ENCODE data around the gene NRXN3.

Gene NRXN3

DNA sequence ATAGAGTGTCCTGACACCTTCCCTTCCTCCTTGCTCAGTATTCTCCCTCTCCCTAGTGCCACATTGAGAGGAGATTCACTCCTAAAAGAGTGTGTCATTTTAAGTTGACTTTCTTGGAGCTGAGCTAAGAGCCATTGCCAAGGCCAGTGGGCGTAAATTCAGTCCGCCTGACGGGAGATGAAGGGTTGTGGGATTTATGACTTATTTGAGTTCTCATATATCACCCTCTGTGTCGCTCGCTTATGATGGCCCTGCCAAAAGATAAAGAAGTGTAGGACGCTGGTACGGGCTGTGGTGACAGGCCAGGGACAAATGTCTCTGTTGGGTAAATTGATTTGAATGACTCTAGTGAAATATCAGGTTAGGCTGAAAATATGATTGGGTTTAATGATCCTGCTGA, 867.4 kb downstream of the NRXN3 start:
- no peak for DNase-seq

DNA sequence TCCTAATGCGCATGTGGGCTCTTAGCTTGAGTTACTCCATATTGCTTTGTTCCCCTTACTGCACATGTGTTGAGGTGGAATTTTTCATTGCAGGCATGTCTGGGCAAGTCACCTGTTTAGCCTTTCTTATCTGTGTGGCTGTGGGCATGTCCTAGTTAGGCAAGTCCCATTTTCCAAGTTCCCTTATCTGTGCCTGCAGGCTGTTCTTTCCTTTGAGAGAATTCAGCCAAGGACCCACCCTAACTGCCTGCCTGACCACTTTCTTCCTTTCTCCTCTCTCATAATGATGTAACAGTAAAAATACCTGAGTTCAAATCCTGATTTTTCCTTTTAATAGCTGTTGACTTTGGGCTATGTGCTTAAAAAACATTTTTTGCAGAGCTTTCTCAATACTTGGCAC, 870.6 kb downstream of the NRXN3 start:
- no peak for DNase-seq

- DNase-seq = no peak
These were observed 873.2 kb downstream of the NRXN3 start for GRCh38 chr14:79043194-79043889.

- no peak for DNase-seq
These were observed 874.9 kb downstream of the NRXN3 start for GRCh38 chr14:79044894-79045624.

DNA sequence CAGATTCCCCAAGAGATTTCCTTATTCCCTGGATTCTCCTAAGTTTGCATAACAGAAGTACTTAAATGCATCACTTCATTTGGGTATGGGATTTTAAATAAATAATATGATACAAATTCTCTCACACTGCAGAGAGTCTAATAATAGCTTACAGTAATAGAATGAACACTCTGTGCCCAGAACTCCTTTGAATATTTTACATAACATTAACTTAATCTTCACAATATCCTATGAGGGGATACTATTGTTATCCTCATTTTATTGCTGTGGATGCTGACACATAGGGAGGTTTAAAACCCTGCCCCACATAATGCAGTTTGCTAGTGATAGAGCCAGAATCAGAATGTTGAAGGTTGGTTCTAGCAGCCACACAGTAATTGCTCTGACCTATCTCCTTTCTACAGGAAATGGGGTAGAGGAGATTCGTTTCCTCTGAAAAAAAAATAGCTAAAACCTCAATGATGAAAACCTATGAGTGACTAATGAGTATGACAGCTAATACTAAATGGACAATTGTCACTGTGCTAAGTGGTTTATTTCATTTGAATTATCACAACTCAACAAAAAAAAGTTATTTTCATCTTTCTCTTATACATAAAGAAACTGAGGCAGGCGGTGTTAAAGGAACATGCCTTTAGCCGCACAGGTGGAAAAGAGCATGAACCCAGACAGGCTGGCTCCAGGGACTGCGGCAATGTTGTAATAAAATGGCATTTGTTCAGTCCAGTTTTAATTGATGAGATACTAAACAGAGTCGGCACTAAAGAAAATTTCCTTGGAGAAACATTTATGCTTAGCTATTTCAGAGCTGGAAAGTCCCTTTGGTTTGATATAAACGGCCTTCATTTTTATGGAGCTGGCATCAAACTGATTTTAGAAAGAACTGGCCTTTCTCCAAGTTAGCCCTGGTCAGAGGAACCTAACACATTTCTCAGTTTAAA, 880.9 kb downstream of the NRXN3 start:
- DNase-seq = no peak

- no peak for DNase-seq
These were observed 881.6 kb downstream of the NRXN3 start for GRCh38 chr14:79051742-79052141.

DNA sequence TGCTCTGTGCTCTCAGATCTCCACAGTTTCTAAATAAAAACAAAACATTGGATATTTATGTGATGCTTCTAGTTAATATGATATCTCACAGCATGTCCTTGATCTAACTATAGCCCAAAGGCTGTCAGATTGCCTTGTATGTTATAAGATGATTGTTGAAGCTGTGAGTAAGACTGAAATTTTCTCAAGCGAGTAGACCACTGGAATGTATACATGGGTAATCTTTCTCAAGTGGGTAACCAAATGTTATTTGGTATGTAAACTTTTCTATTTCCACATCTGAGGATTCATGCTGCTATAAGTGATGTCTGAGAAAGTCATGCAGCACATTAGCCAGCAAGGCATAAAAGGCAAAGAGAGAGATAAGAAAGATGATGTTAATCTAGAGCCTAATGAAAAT, 886.7 kb downstream of the NRXN3 start:
- no peak for DNase-seq

- no peak for DNase-seq
These were observed 887.2 kb downstream of the NRXN3 start for GRCh38 chr14:79057333-79057732.

- no peak for DNase-seq
These were observed 892.1 kb downstream of the NRXN3 start for GRCh38 chr14:79062226-79062625.

DNA sequence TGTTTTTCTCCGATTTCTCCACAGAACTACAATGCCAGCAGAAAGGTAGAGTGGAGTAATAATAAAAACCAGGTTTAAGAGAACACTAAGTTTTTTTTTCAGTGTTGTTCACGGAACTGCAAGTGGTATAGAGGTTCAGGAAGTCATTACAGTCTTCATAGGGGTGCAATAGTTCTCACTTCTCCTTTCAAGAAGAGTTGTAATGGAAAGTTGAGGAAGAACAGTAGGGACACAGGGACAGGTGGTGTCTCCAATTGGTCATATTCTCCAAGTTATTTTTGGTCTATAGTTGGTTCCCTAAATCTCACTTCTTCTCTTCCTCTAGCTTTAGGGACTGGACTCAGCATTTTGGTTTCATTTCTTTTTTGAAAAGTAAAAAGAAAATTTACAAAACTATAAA, 894.0 kb downstream of the NRXN3 start:
- DNase-seq = no peak

- no peak for DNase-seq
These were observed 904.3 kb downstream of the NRXN3 start for GRCh38 chr14:79074510-79074909.

DNA sequence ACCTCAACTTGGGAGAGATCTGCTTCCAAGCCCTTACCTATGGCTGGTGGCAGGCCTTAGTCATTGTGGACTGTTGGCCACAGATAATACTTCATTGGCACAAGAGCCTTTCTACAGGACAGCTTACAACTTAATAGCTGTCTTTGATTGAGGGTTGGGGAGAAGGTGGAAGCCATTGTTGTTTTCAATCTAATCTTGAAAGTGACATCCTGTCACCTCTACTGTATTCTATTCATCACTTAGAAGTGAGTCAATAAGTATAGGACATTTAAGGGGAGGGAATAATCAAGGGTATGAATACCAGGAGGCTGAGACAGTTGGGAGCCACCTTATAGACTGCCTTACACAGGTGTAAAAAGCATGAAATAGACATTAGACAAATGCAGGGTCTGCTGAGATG, 906.3 kb downstream of the NRXN3 start:
- DNase-seq = no peak

- DNase-seq = no peak
These were observed 906.9 kb downstream of the NRXN3 start for GRCh38 chr14:79077096-79077495.

GRCh38 chr14:79080040-79080439, 909.9 kb downstream of the NRXN3 start:
- no peak for DNase-seq

GRCh38 chr14:79082883-79083282, 912.7 kb downstream of the NRXN3 start:
- no peak for DNase-seq

DNA sequence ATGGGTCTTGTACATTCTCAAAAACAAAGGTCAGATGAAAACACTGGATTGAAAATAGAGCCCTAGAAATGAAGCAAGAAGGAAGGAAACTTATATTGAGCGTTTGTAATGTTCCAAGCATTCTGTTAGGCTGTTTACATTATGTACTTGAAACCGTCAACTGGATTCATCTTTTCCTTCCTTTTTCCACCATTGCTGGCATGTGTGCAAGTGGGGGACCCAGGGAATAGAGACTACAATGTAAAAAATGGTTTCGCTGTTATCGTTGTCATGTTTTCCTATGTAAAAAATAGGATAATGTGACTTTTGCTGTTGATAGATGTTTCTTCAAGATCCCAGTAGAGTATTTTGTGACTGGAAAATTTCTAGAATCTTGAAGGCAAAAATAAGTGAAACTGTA, 913.2 kb downstream of the NRXN3 start:
- no peak for DNase-seq

- DNase-seq = no peak
These were observed 914.7 kb downstream of the NRXN3 start for GRCh38 chr14:79084861-79085260.

GRCh38 chr14:79089576-79089975, 919.4 kb downstream of the NRXN3 start:
- no peak for DNase-seq

DNA sequence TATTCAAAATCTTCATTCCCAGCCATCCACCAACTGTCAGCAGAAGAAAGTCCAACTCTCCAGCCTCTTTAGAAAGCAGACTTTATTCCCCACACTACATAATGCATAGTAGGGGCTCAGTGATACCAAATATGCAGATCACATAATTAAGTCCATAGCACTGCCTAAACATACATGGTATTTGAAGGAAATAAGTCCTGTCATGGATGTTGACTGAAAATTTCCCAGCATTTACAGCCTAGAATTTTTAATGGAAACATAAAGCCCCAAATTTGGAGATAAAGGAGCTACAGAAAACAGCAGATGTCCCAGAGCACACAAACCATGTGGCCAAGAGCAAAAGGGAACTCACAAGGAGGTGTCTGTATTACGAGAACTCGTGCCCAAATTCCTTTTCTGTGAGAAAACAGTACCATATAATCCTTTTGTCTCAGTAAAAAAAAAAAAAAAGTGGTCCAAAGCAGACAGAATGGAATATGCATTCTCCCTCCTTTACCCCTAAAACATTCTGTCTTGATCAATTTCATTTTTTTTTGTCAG, 920.5 kb downstream of the NRXN3 start:
- DNase-seq = no peak

DNA sequence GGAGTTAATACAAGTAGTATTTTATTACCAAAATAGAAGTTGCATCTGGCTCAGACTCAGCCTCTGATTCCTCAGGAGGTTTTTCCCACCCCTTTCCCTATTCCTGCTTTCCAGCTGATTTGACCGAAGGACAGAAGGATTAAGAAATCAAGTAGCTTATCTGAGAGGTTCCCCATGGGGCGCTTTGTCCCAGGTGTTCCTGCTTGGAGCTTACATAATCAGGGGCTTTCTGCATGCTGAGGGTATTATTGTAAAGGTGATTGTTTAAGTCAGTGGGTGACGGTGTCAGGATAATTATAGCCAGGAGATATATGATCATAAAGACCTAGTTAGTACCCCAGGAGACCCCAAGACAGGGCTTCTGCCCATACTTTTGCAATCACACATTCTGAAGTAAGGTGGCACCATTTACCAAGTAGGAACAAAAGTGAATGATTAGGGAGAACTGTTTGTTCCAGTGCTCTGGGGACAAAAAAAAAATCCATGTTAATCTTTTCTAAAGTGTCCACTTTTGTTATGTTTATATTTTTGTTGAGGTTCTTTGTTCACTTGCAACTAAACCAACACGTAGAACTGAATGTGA, 921.3 kb downstream of the NRXN3 start:
- DNase-seq = no peak

DNA sequence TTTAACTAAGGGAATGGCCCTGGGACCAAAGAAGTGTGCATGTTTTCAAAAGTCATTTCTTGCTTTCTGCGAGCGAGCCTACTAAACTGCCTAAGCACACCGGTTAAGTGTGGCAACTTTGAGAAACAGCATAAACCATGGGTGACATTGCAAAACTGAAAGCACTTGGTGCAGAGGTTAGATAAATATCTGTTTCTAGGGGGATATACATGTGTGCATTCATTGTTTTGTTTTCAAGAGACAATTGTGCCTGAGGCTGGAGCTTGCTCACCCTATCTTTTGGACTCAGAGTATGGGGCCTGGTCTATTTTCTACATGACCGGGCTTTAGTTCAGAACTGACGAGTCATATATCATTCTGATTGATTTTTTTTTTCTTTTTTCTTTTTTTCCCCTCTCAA, 923.4 kb downstream of the NRXN3 start:
- DNase-seq = no peak

GRCh38 chr14:79094951-79095350, 924.8 kb downstream of the NRXN3 start:
- no peak for DNase-seq

DNA sequence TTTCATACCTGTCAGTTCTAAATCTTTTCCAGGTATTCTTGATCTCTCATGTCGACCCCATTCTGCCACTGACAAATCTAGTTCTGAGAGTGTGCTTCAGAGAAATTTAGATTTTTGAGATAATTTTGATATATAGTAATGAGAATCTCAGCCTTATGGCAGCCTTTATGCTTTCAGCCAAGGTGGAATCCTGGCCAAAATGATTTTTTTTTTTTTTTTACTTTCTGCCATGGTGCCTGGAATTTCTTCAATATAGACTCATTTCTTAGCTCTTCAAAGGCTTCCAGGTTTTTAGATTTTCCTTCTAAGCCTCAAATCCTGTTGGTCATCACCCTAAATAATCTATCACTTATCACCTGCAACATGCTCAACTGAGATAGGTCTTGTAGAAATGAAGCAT, 926.6 kb downstream of the NRXN3 start:
- DNase-seq = no peak
